HEK293 (cell line): ENCODE data around the gene SLX9.
A peak's percentile ranks its signal among the peaks of the same experiment; 100 is the strongest.

ENCODE experiments used
- CTCF ChIA-PET: fragments of 350-600 bp; formaldehyde crosslinking; extraction: SDS; loops from one replicate; lab custom pipeline; 2021; ENCODE audit warnings: antibody characterized with exemption; lab: Yijun Ruan, JAX
- POLR2A ChIA-PET: fragments of 300-600 bp; formaldehyde crosslinking; extraction: SDS; loops from one replicate; lab custom pipeline; 2020; ENCODE audit warnings: antibody characterized with exemption, inconsistent platforms; lab: Yijun Ruan, JAX
- H3K27ac ChIP-seq: fragments of 200-500 bp; sonication (Bioruptor generic); 2 replicates; pipeline ENCODE4 v1.5.1; 2014; ENCODE audit warnings: low read depth, low read length, control low read depth, inconsistent platforms; ENCODE audit errors: extremely low read depth
- H3K36me3 ChIP-seq, 2 experiments: fragments of 200-500 bp in 1 of 2; sonication (Bioruptor generic) in 1 of 2; 1 replicate in 1 of 2; 2 replicates in 1 of 2; pipeline ENCODE4 v1.5.1; 2014 to 2017; ENCODE audit warnings: inconsistent platforms in 2 of 2, low read length in 2 of 2; ENCODE audit not compliant: control insufficient read depth in 2 of 2, insufficient read depth in 1 of 2
- H3K4me1 ChIP-seq: fragments of 200-500 bp; sonication (Bioruptor generic); 2 replicates; pipeline ENCODE4 v1.5.1; 2014; ENCODE audit warnings: mild to moderate bottlenecking, low read length, inconsistent platforms; ENCODE audit not compliant: control insufficient read depth, insufficient read depth
- H3K4me3 ChIP-seq: 2 replicates; pipeline ENCODE4 v1.5.1; 2011; ENCODE audit warnings: low read depth, mild to moderate bottlenecking, control low read depth, low read length, moderate library complexity
- H3K9me3 ChIP-seq: fragments of 200-500 bp; sonication (Bioruptor generic); 2 replicates; pipeline ENCODE4 v1.5.1; 2014; ENCODE audit warnings: low read depth, low read length, inconsistent platforms; ENCODE audit not compliant: control insufficient read depth, insufficient read depth
- GLIS1 ChIP-seq: fragments of 450-650 bp; formaldehyde crosslinking; IDR thresholded peaks from 2 replicates; pipeline ENCODE4 v1.5.1; 2016; ENCODE audit warnings: missing biosample characterization, missing genetic modification characterization
- GLIS2 ChIP-seq: fragments of 450-650 bp; formaldehyde crosslinking; IDR thresholded peaks from 2 replicates; pipeline ENCODE4 v1.5.1; 2016; ENCODE audit warnings: missing biosample characterization, missing genetic modification characterization
- MZF1 ChIP-seq: fragments of 450-650 bp; formaldehyde crosslinking; IDR thresholded peaks from 2 replicates; pipeline ENCODE4 v1.5.1; 2017; ENCODE audit warnings: missing biosample characterization, missing genetic modification characterization, borderline replicate concordance
- OVOL3 ChIP-seq: fragments of 450-650 bp; formaldehyde crosslinking; IDR thresholded peaks from 2 replicates; pipeline ENCODE4 v1.5.1; 2016; ENCODE audit warnings: missing biosample characterization, missing genetic modification characterization
- SP7 ChIP-seq: fragments of 450-650 bp; formaldehyde crosslinking; IDR thresholded peaks from 2 replicates; pipeline ENCODE4 v1.5.1; 2016; ENCODE audit warnings: missing biosample characterization, missing genetic modification characterization
- ZBTB21 ChIP-seq: fragments of 450-650 bp; formaldehyde crosslinking; IDR thresholded peaks from 2 replicates; pipeline ENCODE4 v1.5.1; 2017; ENCODE audit warnings: missing biosample characterization, missing genetic modification characterization
- ZEB2 ChIP-seq: fragments of 450-650 bp; formaldehyde crosslinking; IDR thresholded peaks from 2 replicates; pipeline ENCODE4 v1.5.1; 2016; ENCODE audit warnings: missing biosample characterization, missing genetic modification characterization
- ZFP37 ChIP-seq: fragments of 450-650 bp; formaldehyde crosslinking; IDR thresholded peaks from 2 replicates; pipeline ENCODE4 v1.5.1; 2016; ENCODE audit warnings: missing biosample characterization, missing genetic modification characterization
- ZFP41 ChIP-seq: fragments of 450-650 bp; formaldehyde crosslinking; IDR thresholded peaks from 2 replicates; pipeline ENCODE4 v1.5.1; 2016; ENCODE audit warnings: missing biosample characterization, missing genetic modification characterization, borderline replicate concordance
- ZNF133 ChIP-seq: fragments of 450-650 bp; formaldehyde crosslinking; IDR thresholded peaks from 2 replicates; pipeline ENCODE4 v1.5.1; 2016; ENCODE audit warnings: missing biosample characterization, missing genetic modification characterization
- ZNF169 ChIP-seq: fragments of 450-650 bp; formaldehyde crosslinking; IDR thresholded peaks from 2 replicates; pipeline ENCODE4 v1.5.1; 2016; ENCODE audit warnings: missing biosample characterization, missing genetic modification characterization
- ZNF221 ChIP-seq: fragments of 450-650 bp; formaldehyde crosslinking; IDR thresholded peaks from 2 replicates; pipeline ENCODE4 v1.5.1; 2017; ENCODE audit warnings: missing biosample characterization, missing genetic modification characterization, borderline replicate concordance
- ZNF335 ChIP-seq: fragments of 450-650 bp; formaldehyde crosslinking; conservative IDR thresholded peaks from 2 replicates; pipeline ENCODE4 v1.5.1; 2016; ENCODE audit warnings: missing biosample characterization, missing genetic modification characterization
- ZNF548 ChIP-seq: fragments of 450-650 bp; formaldehyde crosslinking; IDR thresholded peaks from 2 replicates; pipeline ENCODE4 v1.5.1; 2016; ENCODE audit warnings: missing biosample characterization, missing genetic modification characterization
- ZNF555 ChIP-seq: fragments of 450-650 bp; formaldehyde crosslinking; conservative IDR thresholded peaks from 2 replicates; pipeline ENCODE4 v1.5.1; 2017; ENCODE audit warnings: missing biosample characterization, mild to moderate bottlenecking, missing genetic modification characterization, inconsistent platforms
- ZNF623 ChIP-seq: fragments of 450-650 bp; formaldehyde crosslinking; IDR thresholded peaks from 2 replicates; pipeline ENCODE4 v1.5.1; 2016; ENCODE audit warnings: missing biosample characterization, missing genetic modification characterization
- ZNF776 ChIP-seq: fragments of 450-650 bp; formaldehyde crosslinking; IDR thresholded peaks from 2 replicates; pipeline ENCODE4 v1.5.0; 2017; ENCODE audit warnings: missing biosample characterization, missing genetic modification characterization, borderline replicate concordance
- TF ChIP-seq, protein P1 (sequence below): fragments of 450-650 bp; formaldehyde crosslinking; optimal IDR thresholded peaks from 2 replicates; pipeline ENCODE3; 2016; ENCODE audit warnings: missing biosample characterization, mild to moderate bottlenecking, missing genetic modification characterization
- TF ChIP-seq, protein P2 (sequence below): fragments of 450-650 bp; formaldehyde crosslinking; IDR thresholded peaks from 2 replicates; pipeline ENCODE4 v1.5.1; 2016; ENCODE audit warnings: missing biosample characterization, missing genetic modification characterization
- TF ChIP-seq, protein P3 (sequence below): IDR thresholded peaks from 2 replicates; pipeline ENCODE4 v1.6.1; 2011; ENCODE audit warnings: mild to moderate bottlenecking, low read depth, low read length, borderline replicate concordance
- TF ChIP-seq, protein P4 (sequence below): fragments of 450-650 bp; formaldehyde crosslinking; IDR thresholded peaks from 2 replicates; pipeline ENCODE4 v1.5.1; 2016; ENCODE audit warnings: missing biosample characterization, missing genetic modification characterization

The SLX9 gene

DNA sequence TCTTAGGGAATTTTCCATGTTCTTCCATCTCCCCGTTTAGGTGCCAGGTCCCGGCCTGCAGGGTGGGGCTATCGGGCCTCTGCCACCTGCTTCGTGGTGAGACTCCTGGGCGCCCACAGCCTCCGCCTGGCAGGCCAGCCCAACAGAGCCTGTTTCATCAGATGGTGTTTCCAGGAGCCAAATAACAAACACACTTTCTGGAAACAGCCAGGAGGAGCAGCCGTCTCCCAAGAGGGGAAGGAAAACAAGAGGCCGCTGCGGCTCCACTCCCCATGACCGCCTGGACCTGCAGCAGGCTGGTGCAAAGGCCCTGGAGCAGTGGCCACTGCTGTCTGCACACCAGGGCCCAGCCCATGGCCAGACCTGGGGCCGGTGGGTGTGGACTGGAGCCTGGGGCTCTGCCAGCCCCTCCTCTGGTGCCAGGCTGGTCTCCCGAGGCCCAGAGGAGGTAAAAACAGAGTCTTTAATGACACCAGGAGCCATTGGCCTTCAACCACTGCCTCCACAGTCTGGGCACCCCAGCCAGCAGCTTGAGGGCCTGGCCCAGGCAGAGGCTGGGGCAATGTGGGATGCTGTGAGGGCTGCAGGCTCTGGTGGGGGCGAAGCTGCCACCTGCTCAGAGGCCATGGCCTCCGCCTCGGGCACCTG is 55.0 kb downstream of the SLX9 start:
- CTCF ChIA-PET, result interaction anchor here (1.5 kb wide), 1 partner anchor 143 kb away, joined by 7 read pairs; no protein-coding TSS in a partner anchor
- Histone ChIP-seq H3K9me3 (no peaks in the 10 kb centered on the region), H3K27ac (no peak overlapping the region), H3K36me3 (no peaks in the 10 kb centered on the region), H3K4me1 (no peaks in the 10 kb centered on the region), H3K4me3 (no peak overlapping the region)
- POLR2A ChIA-PET, result interaction anchor here (1.6 kb wide), 1 partner anchor 11 kb away, joined by 3 read pairs; no protein-coding TSS in a partner anchor
- TF ChIP-seq, protein P1, sequence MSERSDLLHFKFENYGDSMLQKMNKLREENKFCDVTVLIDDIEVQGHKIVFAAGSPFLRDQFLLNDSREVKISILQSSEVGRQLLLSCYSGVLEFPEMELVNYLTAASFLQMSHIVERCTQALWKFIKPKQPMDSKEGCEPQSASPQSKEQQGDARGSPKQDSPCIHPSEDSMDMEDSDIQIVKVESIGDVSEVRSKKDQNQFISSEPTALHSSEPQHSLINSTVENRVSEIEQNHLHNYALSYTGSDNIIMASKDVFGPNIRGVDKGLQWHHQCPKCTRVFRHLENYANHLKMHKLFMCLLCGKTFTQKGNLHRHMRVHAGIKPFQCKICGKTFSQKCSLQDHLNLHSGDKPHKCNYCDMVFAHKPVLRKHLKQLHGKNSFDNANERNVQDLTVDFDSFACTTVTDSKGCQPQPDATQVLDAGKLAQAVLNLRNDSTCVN (tag by site-specific recombination), result no peak
- TF ChIP-seq ZNF623 (tag by site-specific recombination) (0 out of 2 replicates have a peak, but pooled peaks have one; percentile 21), ZNF133 (tag by site-specific recombination) (no peak)

DNA sequence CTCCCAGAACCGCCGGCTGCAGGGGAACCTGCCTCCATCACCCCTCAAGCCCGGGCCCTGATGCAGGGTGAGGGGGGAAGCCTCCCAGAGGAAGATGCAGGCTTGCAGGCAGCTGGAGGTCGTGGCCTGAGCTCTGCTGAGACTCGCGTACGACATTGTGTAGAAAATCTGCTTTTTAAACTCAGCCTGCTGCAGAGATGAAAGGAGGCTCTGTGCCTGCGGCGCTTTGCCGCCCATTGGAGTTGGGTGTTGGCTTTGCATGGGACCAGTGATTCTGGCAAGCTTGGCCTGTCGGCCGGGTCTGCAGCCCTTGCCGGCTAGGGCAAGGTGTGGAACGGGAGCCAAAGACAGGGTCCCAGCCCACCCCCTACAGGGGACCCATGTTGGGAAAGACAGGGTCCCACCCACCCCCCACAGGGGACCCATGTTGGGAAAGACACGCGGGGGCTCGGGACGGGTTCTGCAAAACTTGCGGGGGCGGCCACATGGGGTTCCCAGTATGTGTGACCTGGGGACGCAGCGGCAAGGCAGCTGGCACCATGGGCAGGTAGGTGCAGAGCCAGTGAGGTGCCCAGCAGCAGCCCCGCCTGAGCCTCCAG is 55.6 kb downstream of the SLX9 start:
- POLR2A ChIA-PET, result interaction anchor here (1.6 kb wide), 1 partner anchor 11 kb away, joined by 3 read pairs; no protein-coding TSS in a partner anchor
- Histone ChIP-seq H3K4me1 (no peaks in the 10 kb centered on the region), H3K36me3 (no peaks in the 10 kb centered on the region), H3K27ac (no peak overlapping the region), H3K4me3 (no peak overlapping the region), H3K9me3 (no peaks in the 10 kb centered on the region)
- no peak for TF ChIP-seq ZNF221 (tag by site-specific recombination)
- no peak for TF ChIP-seq SP7
- TF ChIP-seq ZNF776 (tag by site-specific recombination), result no peak
- TF ChIP-seq ZFP41 (tag by site-specific recombination), result no peak
- TF ChIP-seq, protein P2, sequence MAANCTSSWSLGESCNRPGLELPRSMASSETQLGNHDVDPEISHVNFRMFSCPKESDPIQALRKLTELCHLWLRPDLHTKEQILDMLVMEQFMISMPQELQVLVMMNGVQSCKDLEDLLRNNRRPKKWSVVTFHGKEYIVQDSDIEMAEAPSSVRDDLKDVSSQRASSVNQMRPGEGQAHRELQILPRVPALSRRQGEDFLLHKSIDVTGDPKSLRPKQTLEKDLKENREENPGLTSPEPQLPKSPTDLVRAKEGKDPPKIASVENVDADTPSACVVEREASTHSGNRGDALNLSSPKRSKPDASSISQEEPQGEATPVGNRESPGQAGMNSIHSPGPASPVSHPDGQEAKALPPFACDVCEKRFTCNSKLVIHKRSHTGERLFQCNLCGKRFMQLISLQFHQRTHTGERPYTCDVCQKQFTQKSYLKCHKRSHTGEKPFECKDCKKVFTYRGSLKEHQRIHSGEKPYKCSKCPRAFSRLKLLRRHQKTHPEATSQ (tag by site-specific recombination), result no peak
- TF ChIP-seq GLIS2 (tag by site-specific recombination), result no peak
- TF ChIP-seq MZF1 (tag by site-specific recombination), result no peak
- CTCF ChIA-PET, result interaction anchor here (0.5 to 1.5 kb wide), 2 partner anchors 49 to 142 kb away, joined by 4 to 7 read pairs; no protein-coding TSS in a partner anchor

DNA sequence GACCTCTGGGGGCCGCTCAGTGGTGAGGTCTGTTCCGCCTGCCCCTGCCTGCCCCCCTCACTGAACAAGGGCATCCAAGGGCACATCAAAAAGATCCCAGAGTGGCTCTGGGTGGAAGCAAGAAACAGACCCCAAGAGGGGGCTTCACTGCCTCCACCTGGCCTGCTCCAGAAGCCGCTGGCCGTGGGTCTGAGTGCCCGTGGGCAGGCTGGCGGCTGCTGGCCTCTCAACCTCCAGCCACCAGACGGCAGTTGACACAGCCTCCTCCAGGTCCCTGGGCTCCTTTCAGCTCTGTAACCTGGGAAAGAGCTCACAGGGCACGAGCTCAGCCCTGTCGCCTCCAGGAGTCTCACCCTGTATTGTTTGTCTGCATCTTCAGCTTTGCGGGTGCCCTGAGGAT is 56.3 kb downstream of the SLX9 start:
- Histone ChIP-seq H3K4me1 (no peaks in the 10 kb centered on the region), H3K9me3 (no peaks in the 10 kb centered on the region), H3K36me3 (no peaks in the 10 kb centered on the region), H3K27ac (no peak overlapping the region), H3K4me3 (no peak overlapping the region)
- ChIA-PET POLR2A (interaction anchor here (1.6 kb wide), 1 partner anchor 10 kb away, joined by 3 read pairs; no protein-coding TSS in a partner anchor), CTCF (interaction anchor here (0.5 to 1.8 kb wide), 3 partner anchors 48 to 142 kb away, joined by 4 to 7 read pairs (median 4); no protein-coding TSS in a partner anchor)
- no peak for TF ChIP-seq ZFP37
- TF ChIP-seq GLIS1 (tag by site-specific recombination), result peak; percentile 88

DNA sequence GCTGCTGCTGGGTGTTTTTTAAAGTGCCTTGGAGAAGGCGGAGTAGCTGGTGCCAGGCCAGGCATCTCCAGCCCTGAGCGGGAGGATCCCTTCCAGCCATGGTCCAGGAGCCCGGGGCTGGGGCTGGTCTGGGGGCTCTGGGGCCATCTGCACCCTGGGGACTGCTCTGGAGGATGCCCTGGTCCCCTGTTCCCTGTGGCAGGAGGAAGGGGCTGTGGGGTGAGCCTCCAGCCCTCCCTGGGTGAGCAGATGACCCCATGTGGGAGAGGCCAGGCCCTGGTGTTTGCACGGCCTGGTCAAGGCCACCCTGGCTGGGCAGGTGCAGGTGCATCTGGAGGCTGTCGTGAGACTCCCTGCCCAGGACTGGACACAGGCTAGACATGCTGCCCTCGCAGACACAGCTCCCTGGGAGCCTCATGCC is 56.7 kb downstream of the SLX9 start:
- ChIA-PET POLR2A (interaction anchor here (0.7 to 1.6 kb wide), 2 partner anchors 10 to 300 kb away, joined by 3 read pairs; no protein-coding TSS in a partner anchor), CTCF (interaction anchor here (1.5 to 1.8 kb wide), 2 partner anchors 132 to 141 kb away, joined by 4 to 7 read pairs; no protein-coding TSS in a partner anchor)
- Histone ChIP-seq H3K9me3 (no peaks in the 10 kb centered on the region), H3K27ac (no peak overlapping the region), H3K4me3 (no peak overlapping the region), H3K36me3 (no peaks in the 10 kb centered on the region), H3K4me1 (no peaks in the 10 kb centered on the region)
- TF ChIP-seq ZNF335 (tag by site-specific recombination) (no peak), ZEB2 (no peak), SP7 (no peak), ZBTB21 (tag by site-specific recombination) (no peak), OVOL3 (no peak), ZNF555 (tag by site-specific recombination) (no peak), ZNF548 (no peak), ZNF169 (tag by site-specific recombination) (no peak), ZNF623 (tag by site-specific recombination) (no peak)
- TF ChIP-seq, protein P3, sequence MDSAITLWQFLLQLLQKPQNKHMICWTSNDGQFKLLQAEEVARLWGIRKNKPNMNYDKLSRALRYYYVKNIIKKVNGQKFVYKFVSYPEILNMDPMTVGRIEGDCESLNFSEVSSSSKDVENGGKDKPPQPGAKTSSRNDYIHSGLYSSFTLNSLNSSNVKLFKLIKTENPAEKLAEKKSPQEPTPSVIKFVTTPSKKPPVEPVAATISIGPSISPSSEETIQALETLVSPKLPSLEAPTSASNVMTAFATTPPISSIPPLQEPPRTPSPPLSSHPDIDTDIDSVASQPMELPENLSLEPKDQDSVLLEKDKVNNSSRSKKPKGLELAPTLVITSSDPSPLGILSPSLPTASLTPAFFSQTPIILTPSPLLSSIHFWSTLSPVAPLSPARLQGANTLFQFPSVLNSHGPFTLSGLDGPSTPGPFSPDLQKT, result no peak
- TF ChIP-seq, protein P4, sequence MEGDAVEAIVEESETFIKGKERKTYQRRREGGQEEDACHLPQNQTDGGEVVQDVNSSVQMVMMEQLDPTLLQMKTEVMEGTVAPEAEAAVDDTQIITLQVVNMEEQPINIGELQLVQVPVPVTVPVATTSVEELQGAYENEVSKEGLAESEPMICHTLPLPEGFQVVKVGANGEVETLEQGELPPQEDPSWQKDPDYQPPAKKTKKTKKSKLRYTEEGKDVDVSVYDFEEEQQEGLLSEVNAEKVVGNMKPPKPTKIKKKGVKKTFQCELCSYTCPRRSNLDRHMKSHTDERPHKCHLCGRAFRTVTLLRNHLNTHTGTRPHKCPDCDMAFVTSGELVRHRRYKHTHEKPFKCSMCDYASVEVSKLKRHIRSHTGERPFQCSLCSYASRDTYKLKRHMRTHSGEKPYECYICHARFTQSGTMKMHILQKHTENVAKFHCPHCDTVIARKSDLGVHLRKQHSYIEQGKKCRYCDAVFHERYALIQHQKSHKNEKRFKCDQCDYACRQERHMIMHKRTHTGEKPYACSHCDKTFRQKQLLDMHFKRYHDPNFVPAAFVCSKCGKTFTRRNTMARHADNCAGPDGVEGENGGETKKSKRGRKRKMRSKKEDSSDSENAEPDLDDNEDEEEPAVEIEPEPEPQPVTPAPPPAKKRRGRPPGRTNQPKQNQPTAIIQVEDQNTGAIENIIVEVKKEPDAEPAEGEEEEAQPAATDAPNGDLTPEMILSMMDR (tag by site-specific recombination), result no peak
